ENCODE data around the gene MRO.

- TF ChIP-seq CTCF (IDR thresholded peaks at IDR 0.05; ENCODE audit: low read depth, low read length) (no peak), EZH2phosphoT487 (IDR thresholded peaks at IDR 0.05; ENCODE audit: low read depth) (no peak)
Observed at GRCh38 chr18:50797142-50797541, 22.7 kb downstream of the MRO start.
